Activated CD4-positive, alpha-beta T cell treated with anti-CD3 and anti-CD28 coated beads, Interleukin-2, amount 10 ng/mL, durations not matched to agents 7 days and 5 days (primary cell): ENCODE data around the gene ARMC3. TPM values are rescaled to one million over a fixed set of nuclear protein-coding genes. Genes with fewer than 3 reads are reported as not detected.
"Not testable (repeated sequence)": the region's sequence is repeated elsewhere in the genome, so short reads cannot be mapped to it uniquely, and the experiment has no call there.

ENCODE experiments used
- CTCF ChIA-PET: fragments of 350-600 bp; sonication (Branson Sonifier 250); formaldehyde crosslinking; loops from one replicate; lab custom pipeline; 2021; ENCODE audit warnings: antibody characterized with exemption; lab: Charles Lee
- POLR2A ChIA-PET: fragments of 350-600 bp; sonication (Branson Sonifier 250); formaldehyde crosslinking; loops from one replicate; lab custom pipeline; 2021; ENCODE audit warnings: antibody characterized with exemption; lab: Charles Lee
- DNase-seq: peaks from one replicate; pipeline ENCODE4 v3.0.0-alpha.2; 2020
- H3K27ac Mint-ChIP-seq: one replicate; pipeline ENCODE4 v1.8.0; 2021; ENCODE audit warnings: mild to moderate bottlenecking, moderate library complexity, mixed read lengths
- H3K27me3 Mint-ChIP-seq: one replicate; pipeline ENCODE4 v1.8.0; 2021; ENCODE audit warnings: mixed read lengths
- H3K36me3 Mint-ChIP-seq: one replicate; pipeline ENCODE4 v1.8.0; 2021; ENCODE audit warnings: low read depth, mixed read lengths
- H3K4me1 Mint-ChIP-seq: one replicate; pipeline ENCODE4 v1.8.0; 2021; ENCODE audit warnings: mixed read lengths
- H3K4me3 Mint-ChIP-seq: one replicate; pipeline ENCODE4 v1.8.0; 2021; ENCODE audit warnings: mild to moderate bottlenecking, moderate library complexity, mixed read lengths
- H3K9me3 Mint-ChIP-seq: one replicate; pipeline ENCODE4 v1.8.0; 2021; ENCODE audit warnings: mixed read lengths
- total RNA-seq, 2 experiments: library from RNA; stranded (reverse); gene quantifications; one replicate each; pipeline ENCODE4 v1.2.3, GENCODE V29; 2021

ARMC3 gene
- total RNA-seq, 2 experiments from 2014 or later, result not detected

DNA sequence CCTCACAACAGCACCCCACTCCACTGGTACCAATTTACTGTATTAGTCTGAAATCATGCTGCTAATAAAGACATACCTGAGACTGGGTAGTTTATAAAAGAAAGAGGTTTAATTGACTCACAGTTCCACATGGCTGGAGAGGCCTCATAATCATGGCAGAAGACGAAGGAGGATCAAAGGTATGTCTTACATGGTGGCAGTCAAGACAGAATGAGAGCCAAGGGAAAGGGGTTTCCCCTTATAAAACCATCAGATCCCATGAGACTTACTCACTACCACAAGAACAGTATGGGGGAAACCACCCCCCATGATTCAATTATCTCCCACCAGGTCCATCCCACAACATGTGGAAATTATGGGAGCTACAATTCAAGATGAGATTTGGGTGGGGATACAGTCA is 18.2 kb upstream of the ARMC3 start:
- CTCF ChIA-PET, H3K36me3 Mint-ChIP-seq, POLR2A ChIA-PET, H3K27me3 Mint-ChIP-seq, H3K4me3 Mint-ChIP-seq, DNase-seq, H3K27ac Mint-ChIP-seq, H3K4me1 Mint-ChIP-seq: not testable (repeated sequence)
- peaks cover 31% of the 10 kb centered on the region for H3K9me3 Mint-ChIP-seq

DNA sequence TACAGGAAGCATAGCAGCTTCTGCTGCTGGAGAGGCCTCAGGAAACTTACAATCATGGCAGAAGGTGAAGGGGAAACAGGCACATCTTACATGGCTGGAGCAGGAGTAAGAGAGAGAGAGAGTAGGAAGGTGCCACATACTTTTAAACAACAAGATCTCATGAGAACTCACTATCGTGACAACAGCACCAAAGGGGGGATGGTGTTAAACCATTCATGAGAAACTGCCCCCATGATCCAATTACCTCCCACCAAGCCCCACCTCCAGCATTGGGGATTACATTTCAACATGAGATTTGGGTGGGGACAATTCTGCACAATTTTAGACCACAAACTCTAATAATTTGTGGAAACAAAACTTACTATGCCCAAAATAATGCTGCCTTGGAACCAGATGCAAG is 16.8 kb upstream of the ARMC3 start:
- Mint-ChIP-seq H3K4me1 (no peaks in the 10 kb centered on the region), H3K36me3 (peaks cover 4% of the 10 kb centered on the region), H3K27ac (no peak overlapping the region), H3K4me3 (no peak overlapping the region), H3K9me3 (peaks cover 31% of the 10 kb centered on the region), H3K27me3 (no peaks in the 10 kb centered on the region)
- ChIA-PET CTCF (no interaction called here), POLR2A (no interaction called here)
- no peak for DNase-seq

GRCh38 chr10:22911889-22912762 is 15.7 kb upstream of the ARMC3 start:
- Mint-ChIP-seq H3K9me3 (peaks cover 31% of the 10 kb centered on the region), H3K4me1 (no peaks in the 10 kb centered on the region), H3K4me3 (no peak overlapping the region), H3K27me3 (no peaks in the 10 kb centered on the region), H3K36me3 (peaks cover 4% of the 10 kb centered on the region), H3K27ac (no peak overlapping the region)
- ChIA-PET CTCF (no interaction called here), POLR2A (no interaction called here)
- no peak for DNase-seq

DNA sequence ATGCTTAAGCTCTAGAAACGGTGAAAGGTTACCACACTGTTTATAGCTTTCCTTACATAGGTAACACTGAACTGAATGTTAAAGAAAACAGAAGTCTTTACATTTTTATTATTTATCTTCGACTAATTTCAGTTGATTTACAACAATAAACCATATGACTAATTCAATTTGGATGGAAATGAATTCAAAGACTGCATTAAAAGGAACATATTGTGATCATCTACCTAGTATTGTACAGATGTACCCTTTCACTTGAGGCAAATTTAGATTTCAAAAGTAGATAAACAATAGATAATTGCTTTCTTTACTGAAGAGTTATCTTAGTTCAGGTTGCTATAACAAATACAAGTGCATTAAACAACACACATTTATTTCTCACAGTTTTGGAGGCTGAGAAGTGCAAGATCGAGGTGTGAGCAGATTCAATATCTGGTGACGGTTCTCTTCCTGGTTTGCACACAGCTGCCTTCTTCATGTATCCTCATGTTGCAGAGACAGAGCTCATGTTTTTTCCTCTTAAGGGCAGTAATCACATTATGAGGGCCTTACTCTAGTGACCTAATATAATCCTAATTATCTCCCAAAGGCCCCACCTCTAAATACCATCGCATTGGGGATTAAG is 15.0 kb upstream of the ARMC3 start:
- Mint-ChIP-seq H3K36me3 (peaks cover 4% of the 10 kb centered on the region), H3K4me3 (no peak overlapping the region), H3K27me3 (no peaks in the 10 kb centered on the region), H3K9me3 (peaks cover 27% of the 10 kb centered on the region), H3K4me1 (no peaks in the 10 kb centered on the region), H3K27ac (no peak overlapping the region)
- ChIA-PET CTCF (no interaction called here), POLR2A (no interaction called here)
- DNase-seq, result no peak

DNA sequence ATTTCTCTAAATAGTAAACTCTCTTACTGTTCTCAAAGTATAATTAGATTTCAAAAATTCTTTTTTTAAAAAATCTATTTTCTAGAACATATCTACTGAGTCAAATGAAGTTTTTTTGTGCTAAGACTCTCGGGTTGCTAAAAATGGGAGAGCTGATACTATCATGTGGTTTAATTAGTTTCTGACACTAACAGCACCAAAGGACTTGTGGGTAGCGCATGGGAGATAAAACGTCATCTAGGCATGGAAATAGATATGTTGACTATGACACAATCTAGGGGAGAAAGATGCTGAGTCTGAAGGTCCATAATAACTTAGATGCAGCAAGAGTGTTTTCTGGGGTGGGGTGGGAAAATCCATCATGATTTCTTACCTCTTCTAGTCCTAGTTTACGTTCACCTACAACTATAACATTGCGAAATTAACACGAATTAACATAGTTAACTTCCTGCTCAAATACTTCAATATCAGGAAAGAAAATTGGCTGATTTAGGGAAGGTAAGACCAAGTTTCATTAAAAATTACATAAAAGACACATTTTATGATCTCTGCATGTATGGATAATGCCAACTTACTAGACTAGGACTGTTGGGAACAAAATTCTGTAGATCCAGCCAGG is 14.3 kb upstream of the ARMC3 start:
- Mint-ChIP-seq H3K36me3 (peaks cover 4% of the 10 kb centered on the region), H3K27me3 (no peaks in the 10 kb centered on the region), H3K4me1 (no peaks in the 10 kb centered on the region), H3K9me3 (peaks cover 20% of the 10 kb centered on the region), H3K4me3 (no peak overlapping the region), H3K27ac (no peak overlapping the region)
- no peak for DNase-seq
- ChIA-PET POLR2A (no interaction called here), CTCF (no interaction called here)

- no peak for DNase-seq
- Mint-ChIP-seq H3K9me3 (peaks cover 10% of the 10 kb centered on the region), H3K4me1 (no peaks in the 10 kb centered on the region), H3K36me3 (no peaks in the 10 kb centered on the region), H3K27me3 (no peaks in the 10 kb centered on the region), H3K27ac (no peak overlapping the region), H3K4me3 (no peak overlapping the region)
- POLR2A ChIA-PET, result no interaction called here
- CTCF ChIA-PET, result no interaction called here
Measured at GRCh38 chr10:22915314-22915713, 12.5 kb upstream of the ARMC3 start.

- CTCF ChIA-PET, result interaction anchor here (0.6 kb wide), 1 partner anchor 1537 kb away, joined by 3 read pairs; no protein-coding TSS in a partner anchor
- POLR2A ChIA-PET, result no interaction called here
Measured at GRCh38 chr10:22925088-22925487, 2.8 kb upstream of the ARMC3 start.

GRCh38 chr10:22927166-22927565 is 687 bp upstream of the ARMC3 start:
- H3K4me1 Mint-ChIP-seq, result peaks cover 1% of the 10 kb centered on the region
- no peak overlapping the region for H3K27ac Mint-ChIP-seq
- no peaks in the 10 kb centered on the region for H3K36me3 Mint-ChIP-seq
- ChIA-PET POLR2A (no interaction called here), CTCF (no interaction called here)
- peaks cover 2% of the 10 kb centered on the region for H3K9me3 Mint-ChIP-seq
- DNase-seq, result no peak
- H3K27me3 Mint-ChIP-seq, result no peaks in the 10 kb centered on the region
- no peak overlapping the region for H3K4me3 Mint-ChIP-seq

More at GRCh38 chr10:22925088-22925487, 2.8 kb upstream of the ARMC3 start:
- H3K4me3 Mint-ChIP-seq, result no peak overlapping the region
- H3K4me1 Mint-ChIP-seq, result peaks cover 1% of the 10 kb centered on the region
- no peak overlapping the region for H3K27ac Mint-ChIP-seq
- DNase-seq, result no peak
- no peaks in the 10 kb centered on the region for H3K27me3 Mint-ChIP-seq
- peaks cover 6% of the 10 kb centered on the region for H3K9me3 Mint-ChIP-seq
- no peaks in the 10 kb centered on the region for H3K36me3 Mint-ChIP-seq

DNA sequence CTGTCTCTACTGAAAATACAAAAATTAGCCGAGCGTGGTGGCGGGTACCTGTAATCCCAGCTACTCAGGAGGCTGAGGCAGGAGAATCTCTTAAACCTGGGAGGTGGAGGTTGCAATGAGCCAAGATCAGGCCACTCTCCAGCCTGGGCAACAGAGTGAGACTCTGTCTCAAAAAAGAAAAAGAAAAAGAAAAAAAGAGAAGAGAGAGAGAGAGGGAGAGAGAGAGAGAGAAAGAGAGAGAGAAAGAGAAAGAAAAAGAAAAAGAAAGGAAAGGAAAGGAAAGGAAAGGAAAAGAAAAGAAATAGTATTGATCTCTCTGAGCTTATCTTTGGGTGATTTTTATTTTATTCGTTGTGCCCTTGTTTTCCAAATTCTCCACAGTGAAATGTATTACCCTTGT is 1.2 kb downstream of the ARMC3 start:
- DNase-seq, H3K36me3 Mint-ChIP-seq, CTCF ChIA-PET, H3K27ac Mint-ChIP-seq, H3K27me3 Mint-ChIP-seq, H3K4me1 Mint-ChIP-seq, H3K4me3 Mint-ChIP-seq, POLR2A ChIA-PET, H3K9me3 Mint-ChIP-seq: not testable (repeated sequence)

DNA sequence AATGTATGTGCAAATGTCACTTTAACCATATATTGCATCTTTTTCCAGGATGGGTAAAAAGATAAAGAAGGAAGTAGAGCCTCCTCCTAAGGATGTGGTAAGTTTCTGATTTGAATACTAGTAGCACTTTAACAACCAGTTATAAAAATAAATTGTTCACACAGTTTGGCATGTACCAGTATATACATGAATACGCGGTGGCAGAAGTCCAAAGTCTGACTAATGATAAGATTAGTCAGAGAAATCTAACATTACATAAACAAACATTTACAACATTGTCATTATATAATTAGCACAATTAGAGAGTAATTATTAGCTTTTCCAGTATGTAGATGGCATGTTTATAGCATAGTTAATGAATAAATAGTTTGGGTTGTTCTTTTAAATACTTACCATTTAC is 4.1 kb downstream of the ARMC3 start:
- peaks cover 1% of the 10 kb centered on the region for H3K4me1 Mint-ChIP-seq
- CTCF ChIA-PET, result no interaction called here
- no peaks in the 10 kb centered on the region for H3K36me3 Mint-ChIP-seq
- H3K27ac Mint-ChIP-seq, result no peak overlapping the region
- no peaks in the 10 kb centered on the region for H3K9me3 Mint-ChIP-seq
- H3K27me3 Mint-ChIP-seq, result peaks cover 1% of the 10 kb centered on the region
- POLR2A ChIA-PET, result no interaction called here
- no peak overlapping the region for H3K4me3 Mint-ChIP-seq
- DNase-seq, result no peak

- H3K27me3 Mint-ChIP-seq, result peaks cover 1% of the 10 kb centered on the region
- ChIA-PET POLR2A (no interaction called here), CTCF (no interaction called here)
- no peaks in the 10 kb centered on the region for H3K36me3 Mint-ChIP-seq
- H3K27ac Mint-ChIP-seq, result no peak overlapping the region
- peaks cover 1% of the 10 kb centered on the region for H3K4me1 Mint-ChIP-seq
- no peaks in the 10 kb centered on the region for H3K9me3 Mint-ChIP-seq
- no peak for DNase-seq
- no peak overlapping the region for H3K4me3 Mint-ChIP-seq
Measured at GRCh38 chr10:22932626-22933370, 4.9 kb downstream of the ARMC3 start.

GRCh38 chr10:22934726-22935125 is 6.9 kb downstream of the ARMC3 start:
- Mint-ChIP-seq H3K4me3 (no peak overlapping the region), H3K27ac (no peak overlapping the region), H3K9me3 (no peaks in the 10 kb centered on the region), H3K27me3 (peaks cover 1% of the 10 kb centered on the region), H3K4me1 (no peaks in the 10 kb centered on the region), H3K36me3 (no peaks in the 10 kb centered on the region)
- DNase-seq, result no peak
- POLR2A ChIA-PET, result no interaction called here
- CTCF ChIA-PET, result interaction anchor here (0.6 to 1.1 kb wide), 2 partner anchors 10 to 865 kb away, joined by 3 read pairs; no protein-coding TSS in a partner anchor

GRCh38 chr10:22942437-22942836 is 14.6 kb downstream of the ARMC3 start:
- no peaks in the 10 kb centered on the region for H3K36me3 Mint-ChIP-seq
- no peaks in the 10 kb centered on the region for H3K27me3 Mint-ChIP-seq
- no peak for DNase-seq
- H3K9me3 Mint-ChIP-seq, result peaks cover 2% of the 10 kb centered on the region
- no peak overlapping the region for H3K4me3 Mint-ChIP-seq
- ChIA-PET CTCF (no interaction called here), POLR2A (no interaction called here)
- H3K27ac Mint-ChIP-seq, result no peak overlapping the region
- peaks cover 5% of the 10 kb centered on the region for H3K4me1 Mint-ChIP-seq
